Hematopoietic multipotent progenitor cell treated with erythropoietin and hydrocortisone succinate and interleukin-3 and kit ligand, for 8 days (in vitro differentiated cells): ENCODE results near the gene LRRK2.
"Not testable (repeated sequence)": the region's sequence is repeated elsewhere in the genome, so short reads cannot be mapped to it uniquely, and the experiment has no call there.

Experiments
- DNase-seq: peaks from one replicate; pipeline ENCODE4 v3.0.0-alpha.2; 2015

The LRRK2 gene

GRCh38 chr12:40324261-40324660, 99.5 kb downstream of the LRRK2 start:
- no peak for DNase-seq

- peak; percentile 43 for DNase-seq
Observed at GRCh38 chr12:40325349-40325960, 100.7 kb downstream of the LRRK2 start.

GRCh38 chr12:40327535-40327934, 102.7 kb downstream of the LRRK2 start:
- DNase-seq = no peak

- DNase-seq = no peak
Observed at GRCh38 chr12:40330180-40330579, 105.4 kb downstream of the LRRK2 start.

- DNase-seq = no peak
Observed at GRCh38 chr12:40331886-40332285, 107.1 kb downstream of the LRRK2 start.

GRCh38 chr12:40335991-40336390, 111.2 kb downstream of the LRRK2 start:
- DNase-seq = no peak

GRCh38 chr12:40336573-40337199, 111.9 kb downstream of the LRRK2 start:
- DNase-seq = peak; percentile 3

- DNase-seq = no peak
Observed at GRCh38 chr12:40338071-40338470, 113.3 kb downstream of the LRRK2 start.

- no peak for DNase-seq
Observed at GRCh38 chr12:40338621-40339020, 113.8 kb downstream of the LRRK2 start.

- no peak for DNase-seq
Observed at GRCh38 chr12:40342010-40342409, 117.2 kb downstream of the LRRK2 start.

- DNase-seq = no peak
Observed at GRCh38 chr12:40343124-40343523, 118.3 kb downstream of the LRRK2 start.

GRCh38 chr12:40344312-40344711, 119.5 kb downstream of the LRRK2 start:
- DNase-seq = no peak

- no peak for DNase-seq
Observed at GRCh38 chr12:40351976-40352375, 127.2 kb downstream of the LRRK2 start.

- DNase-seq = peak; percentile 1
Observed at GRCh38 chr12:40375076-40375475, 150.3 kb downstream of the LRRK2 start.

GRCh38 chr12:40376533-40377267, 151.9 kb downstream of the LRRK2 start:
- DNase-seq = no peak

- DNase-seq = no peak
Observed at GRCh38 chr12:40378691-40379090, 153.9 kb downstream of the LRRK2 start.

- DNase-seq = no peak
Observed at GRCh38 chr12:40382217-40382616, 157.4 kb downstream of the LRRK2 start.

- not testable (repeated sequence) for DNase-seq
Observed at GRCh38 chr12:40387279-40387678, 162.5 kb downstream of the LRRK2 start.

GRCh38 chr12:40390980-40391379, 166.2 kb downstream of the LRRK2 start:
- no peak for DNase-seq

- no peak for DNase-seq
Observed at GRCh38 chr12:40393026-40393425, 168.2 kb downstream of the LRRK2 start.

- DNase-seq = no peak
Observed at GRCh38 chr12:40399656-40400055, 174.9 kb downstream of the LRRK2 start.

GRCh38 chr12:40405419-40405818, 180.6 kb downstream of the LRRK2 start:
- DNase-seq = no peak
